Liver (tissue), 9 donors: ENCODE measurements around the gene HNRNPA1. TPM values are rescaled to one million over a fixed set of nuclear protein-coding genes. Genes with fewer than 3 reads are reported as not detected.

Experiments used
- DNase-seq: peaks from one replicate; pipeline ENCODE4 v3.0.0-alpha.2; 2017; ENCODE audit warnings: low spot score
- H3K27ac ChIP-seq, 2 donors: one replicate each; pipeline ENCODE4 v1.7.0; 2013; ENCODE audit warnings: inconsistent platforms in 2 of 2, low read length in 2 of 2, control low read depth in 1 of 2, low read depth in 1 of 2, mild to moderate bottlenecking in 1 of 2
- H3K27me3 ChIP-seq, 4 donors: one replicate each; pipeline versions ENCODE4 v1.6.1 to v1.7.0; 2013; ENCODE audit warnings: low read length in 3 of 4, inconsistent platforms in 1 of 4, mild to moderate bottlenecking in 1 of 4, moderate library complexity in 1 of 4; ENCODE audit not compliant: control insufficient read depth in 4 of 4, insufficient read depth in 4 of 4
- H3K36me3 ChIP-seq, 4 donors: one replicate each; pipeline versions ENCODE4 v1.6.1 to v1.7.0; 2013; ENCODE audit warnings: low read length in 3 of 4, mild to moderate bottlenecking in 3 of 4, low read depth in 1 of 4, moderate library complexity in 1 of 4; ENCODE audit not compliant: control insufficient read depth in 4 of 4, insufficient read depth in 3 of 4
- H3K4me1 ChIP-seq, 4 donors: one replicate each; pipeline versions ENCODE4 v1.6.1 to v1.7.0; 2013; ENCODE audit warnings: low read length in 3 of 4, mild to moderate bottlenecking in 3 of 4, moderate library complexity in 1 of 4; ENCODE audit not compliant: control insufficient read depth in 4 of 4, insufficient read depth in 4 of 4
- H3K4me3 ChIP-seq, 3 donors: one replicate each; pipeline versions ENCODE4 v1.6.1 to v1.7.0; 2013; ENCODE audit warnings: low read length in 3 of 3, control low read depth in 1 of 3, low read depth in 1 of 3, mild to moderate bottlenecking in 1 of 3
- H3K9ac ChIP-seq, 2 donors: one replicate each; pipeline ENCODE4 v1.7.0; 2013; ENCODE audit warnings: low read length in 2 of 2, mild to moderate bottlenecking in 2 of 2, moderate library complexity in 2 of 2, control low read depth in 1 of 2, low read depth in 1 of 2
- H3K9me3 ChIP-seq, 4 donors: one replicate each; pipeline versions ENCODE4 v1.6.1 to v1.7.0; 2013; ENCODE audit warnings: low read length in 3 of 4; ENCODE audit not compliant: control insufficient read depth in 4 of 4
- EGR1 ChIP-seq, 2 donors: IDR thresholded peaks; 2 replicates each; pipeline ENCODE4 v1.6.1; 2016 to 2018; ENCODE audit warnings: antibody characterized with exemption in 2 of 2, low read depth in 2 of 2
- FOXA1 ChIP-seq: IDR thresholded peaks from 2 replicates; pipeline ENCODE4 v1.6.1; 2016; ENCODE audit warnings: antibody characterized with exemption
- FOXA2 ChIP-seq: IDR thresholded peaks from 2 replicates; pipeline ENCODE4 v1.6.1; 2016; ENCODE audit warnings: antibody characterized with exemption
- RAD21 ChIP-seq, 2 donors: IDR thresholded peaks; 2 replicates each; pipeline ENCODE4 v1.6.1; 2016; ENCODE audit warnings: antibody characterized with exemption in 2 of 2, mild to moderate bottlenecking in 2 of 2
- RXRA ChIP-seq, 2 donors: IDR thresholded peaks; 2 replicates each; pipeline ENCODE4 v1.6.1; 2017 to 2018; ENCODE audit warnings: antibody characterized with exemption in 2 of 2, mild to moderate bottlenecking in 1 of 2
- SP1 ChIP-seq: IDR thresholded peaks from 2 replicates; pipeline ENCODE4 v1.6.1; 2018; ENCODE audit warnings: antibody characterized with exemption, mild to moderate bottlenecking
- WGBS: extraction: QIAGEN DNeasy Blood & Tissue Kit; methylation state at CpG from one replicate; pipeline ENCODE4 v1.1.7; 2013; 5-methylcytosine and 5-hydroxymethylcytosine counted together
- polyA plus RNA-seq, 2 donors: library from polyadenylated mRNA; stranded (reverse) in 1 of 2; unstranded in 1 of 2; fragments of 200-250 nt in 1 of 2; fragments of >200 nt in 1 of 2; fragmentation: Nextera tagmentation in 1 of 2; extraction: Ambion mirVana in 1 of 2; gene quantifications; one replicate each; pipeline versions ENCODE4 v1.2.1 to v1.2.3, GENCODE V29; 2013 to 2015
- total RNA-seq, 2 donors: library from RNA; depleted of rRNA; stranded (reverse); fragments of >200 nt; gene quantifications; one replicate each; pipeline ENCODE4 v1.2.3, GENCODE V29; 2014
- TF ChIP-seq, protein P1 (sequence below): fragments of 150-350 bp; IDR thresholded peaks from 2 replicates; pipeline ENCODE4 v1.5.1; 2017; ENCODE audit warnings: improper control_type of control experiment, low read depth, low read length; ENCODE audit not compliant: missing input control
- TF ChIP-seq, protein P2 (sequence below): IDR thresholded peaks from 2 replicates; pipeline ENCODE4 v1.6.1; 2016; ENCODE audit warnings: antibody characterized with exemption
- TF ChIP-seq, protein P3 (sequence below): IDR thresholded peaks from 2 replicates; pipeline ENCODE4 v1.6.1; 2016; ENCODE audit warnings: antibody characterized with exemption, mild to moderate bottlenecking
- TF ChIP-seq, protein P4 (sequence below): IDR thresholded peaks from 2 replicates; pipeline ENCODE4 v1.6.1; 2016; ENCODE audit warnings: antibody characterized with exemption
- donor health status: healthy.
- donor health status: healthy.
- donor health status: healthy.
- donor health status: healthy.
- donor health status: healthy.

Gene HNRNPA1
- total and polyA plus RNA-seq, 4 donors: 81.0 to 274 (median 205) TPM

DNA sequence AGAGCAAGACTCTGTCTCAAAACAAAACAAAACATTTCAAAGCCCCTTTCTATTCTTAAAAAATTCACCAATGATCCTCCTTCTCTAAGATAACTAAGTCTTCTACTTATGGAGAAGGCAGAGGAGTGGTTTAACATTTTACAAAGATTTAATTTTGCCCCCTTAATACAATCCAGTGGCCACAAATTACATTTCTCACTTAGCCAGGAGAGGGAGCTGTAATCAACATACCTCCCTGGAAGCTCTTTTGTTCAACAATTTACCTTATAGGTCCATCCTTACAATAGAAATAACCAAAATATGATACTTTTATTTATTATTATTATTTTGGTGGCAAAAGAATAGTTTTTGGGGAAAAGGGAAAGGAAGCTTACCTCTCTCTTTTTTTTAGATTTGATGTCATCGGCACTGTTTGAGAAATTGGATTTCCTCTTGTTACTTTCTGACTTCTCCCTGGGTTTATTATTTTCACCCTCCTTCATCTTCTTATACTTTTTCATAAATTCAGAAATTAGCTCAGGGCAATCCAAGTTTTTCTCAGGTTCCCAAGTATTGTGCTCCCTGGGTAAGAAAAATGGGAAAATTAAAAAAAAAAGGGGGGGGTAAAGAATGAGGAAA, 28.8 kb upstream of the HNRNPA1 start:
- H3K4me3 ChIP-seq: no peak overlapping the region
- DNase-seq: no peak
- H3K9me3 ChIP-seq: no peaks in the 10 kb centered on the region
- H3K36me3 ChIP-seq: peaks cover 4 to 14% (median 7%) of the 10 kb centered on the region in 4 donors
- H3K4me1 ChIP-seq: no peaks in the 10 kb centered on the region
- H3K27ac ChIP-seq: no peak overlapping the region
- TF ChIP-seq, protein P1, sequence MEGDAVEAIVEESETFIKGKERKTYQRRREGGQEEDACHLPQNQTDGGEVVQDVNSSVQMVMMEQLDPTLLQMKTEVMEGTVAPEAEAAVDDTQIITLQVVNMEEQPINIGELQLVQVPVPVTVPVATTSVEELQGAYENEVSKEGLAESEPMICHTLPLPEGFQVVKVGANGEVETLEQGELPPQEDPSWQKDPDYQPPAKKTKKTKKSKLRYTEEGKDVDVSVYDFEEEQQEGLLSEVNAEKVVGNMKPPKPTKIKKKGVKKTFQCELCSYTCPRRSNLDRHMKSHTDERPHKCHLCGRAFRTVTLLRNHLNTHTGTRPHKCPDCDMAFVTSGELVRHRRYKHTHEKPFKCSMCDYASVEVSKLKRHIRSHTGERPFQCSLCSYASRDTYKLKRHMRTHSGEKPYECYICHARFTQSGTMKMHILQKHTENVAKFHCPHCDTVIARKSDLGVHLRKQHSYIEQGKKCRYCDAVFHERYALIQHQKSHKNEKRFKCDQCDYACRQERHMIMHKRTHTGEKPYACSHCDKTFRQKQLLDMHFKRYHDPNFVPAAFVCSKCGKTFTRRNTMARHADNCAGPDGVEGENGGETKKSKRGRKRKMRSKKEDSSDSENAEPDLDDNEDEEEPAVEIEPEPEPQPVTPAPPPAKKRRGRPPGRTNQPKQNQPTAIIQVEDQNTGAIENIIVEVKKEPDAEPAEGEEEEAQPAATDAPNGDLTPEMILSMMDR: peak; percentile 62
- TF ChIP-seq RXRA (IDR thresholded peaks at IDR 0.05): no peak
- peak; percentile 81 to 83 for TF ChIP-seq RAD21 (IDR thresholded peaks at IDR 0.05)
- TF ChIP-seq EGR1 (IDR thresholded peaks at IDR 0.05; ENCODE audit: low read depth in 2 of 2): no peak
- no peaks in the 10 kb centered on the region for H3K27me3 ChIP-seq
- 95% methylated on average over 1 of the region's 1 CpG for WGBS
- H3K9ac ChIP-seq: no peak overlapping the region

DNA sequence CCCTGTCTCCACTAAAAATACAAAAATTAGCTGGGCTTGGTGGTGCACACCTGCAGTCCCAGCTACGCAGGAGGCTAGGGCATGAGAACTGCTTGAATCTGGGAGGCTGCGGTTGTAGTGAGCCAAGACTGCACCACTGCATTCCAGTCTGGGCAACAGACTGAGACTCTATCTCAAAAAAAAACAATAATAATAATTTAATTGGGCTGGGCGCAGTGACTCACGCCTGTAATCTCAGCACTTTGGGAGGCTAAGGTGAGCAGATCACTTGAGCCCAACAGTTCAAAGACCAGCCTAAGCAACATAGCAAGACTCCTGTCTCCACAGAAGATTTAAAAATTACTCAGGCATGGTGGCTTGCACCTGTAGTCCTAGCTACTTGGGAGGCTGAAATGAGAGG, 27.3 kb upstream of the HNRNPA1 start:
- no peak overlapping the region for H3K4me3 ChIP-seq
- H3K9ac ChIP-seq: no peak overlapping the region
- WGBS: 96% methylated on average over 4 of the region's 4 CpGs
- TF ChIP-seq EGR1 (IDR thresholded peaks at IDR 0.05; ENCODE audit: low read depth in 2 of 2) (no peak), RXRA (IDR thresholded peaks at IDR 0.05) (no peak), RAD21 (IDR thresholded peaks at IDR 0.05) (no peak)
- TF ChIP-seq, protein P2, sequence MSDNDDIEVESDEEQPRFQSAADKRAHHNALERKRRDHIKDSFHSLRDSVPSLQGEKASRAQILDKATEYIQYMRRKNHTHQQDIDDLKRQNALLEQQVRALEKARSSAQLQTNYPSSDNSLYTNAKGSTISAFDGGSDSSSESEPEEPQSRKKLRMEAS: no peak
- no peaks in the 10 kb centered on the region for H3K4me1 ChIP-seq
- DNase-seq: no peak
- no peak overlapping the region for H3K27ac ChIP-seq
- H3K9me3 ChIP-seq: no peaks in the 10 kb centered on the region
- peaks cover 0 to 18% (median 9%) of the 10 kb centered on the region in 4 donors for H3K36me3 ChIP-seq
- H3K27me3 ChIP-seq: no peaks in the 10 kb centered on the region

DNA sequence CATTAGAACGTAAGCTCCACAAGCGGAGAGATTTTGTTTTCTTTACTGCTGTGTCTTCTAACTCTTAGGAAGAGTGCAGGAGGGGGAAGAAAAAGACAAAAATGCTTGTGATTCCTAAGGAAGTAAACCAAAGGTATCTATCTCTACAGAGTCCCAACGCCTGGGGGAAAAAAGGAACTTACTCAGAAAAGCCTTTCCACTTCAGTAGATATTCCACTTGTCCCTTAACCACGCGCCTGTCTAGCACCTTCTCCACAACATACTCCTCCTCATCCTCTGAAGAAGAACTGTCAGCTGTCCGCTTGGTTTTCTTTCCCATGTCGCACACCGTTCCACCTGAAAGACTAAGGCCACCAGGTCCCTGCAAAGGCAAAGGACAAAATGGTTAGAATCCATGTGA, 23.2 kb upstream of the HNRNPA1 start:
- no peak overlapping the region for H3K9ac ChIP-seq
- H3K4me3 ChIP-seq: no peak overlapping the region
- 95% methylated on average over 8 of the region's 8 CpGs for WGBS
- peaks cover 0 to 17% (median 8%) of the 10 kb centered on the region in 4 donors for H3K36me3 ChIP-seq
- no peaks in the 10 kb centered on the region for H3K27me3 ChIP-seq
- no peak overlapping the region for H3K27ac ChIP-seq
- DNase-seq: no peak
- H3K4me1 ChIP-seq: peaks cover 10 to 19% (median 15%) of the 10 kb centered on the region in 4 donors
- no peaks in the 10 kb centered on the region for H3K9me3 ChIP-seq
- TF ChIP-seq, protein P3, sequence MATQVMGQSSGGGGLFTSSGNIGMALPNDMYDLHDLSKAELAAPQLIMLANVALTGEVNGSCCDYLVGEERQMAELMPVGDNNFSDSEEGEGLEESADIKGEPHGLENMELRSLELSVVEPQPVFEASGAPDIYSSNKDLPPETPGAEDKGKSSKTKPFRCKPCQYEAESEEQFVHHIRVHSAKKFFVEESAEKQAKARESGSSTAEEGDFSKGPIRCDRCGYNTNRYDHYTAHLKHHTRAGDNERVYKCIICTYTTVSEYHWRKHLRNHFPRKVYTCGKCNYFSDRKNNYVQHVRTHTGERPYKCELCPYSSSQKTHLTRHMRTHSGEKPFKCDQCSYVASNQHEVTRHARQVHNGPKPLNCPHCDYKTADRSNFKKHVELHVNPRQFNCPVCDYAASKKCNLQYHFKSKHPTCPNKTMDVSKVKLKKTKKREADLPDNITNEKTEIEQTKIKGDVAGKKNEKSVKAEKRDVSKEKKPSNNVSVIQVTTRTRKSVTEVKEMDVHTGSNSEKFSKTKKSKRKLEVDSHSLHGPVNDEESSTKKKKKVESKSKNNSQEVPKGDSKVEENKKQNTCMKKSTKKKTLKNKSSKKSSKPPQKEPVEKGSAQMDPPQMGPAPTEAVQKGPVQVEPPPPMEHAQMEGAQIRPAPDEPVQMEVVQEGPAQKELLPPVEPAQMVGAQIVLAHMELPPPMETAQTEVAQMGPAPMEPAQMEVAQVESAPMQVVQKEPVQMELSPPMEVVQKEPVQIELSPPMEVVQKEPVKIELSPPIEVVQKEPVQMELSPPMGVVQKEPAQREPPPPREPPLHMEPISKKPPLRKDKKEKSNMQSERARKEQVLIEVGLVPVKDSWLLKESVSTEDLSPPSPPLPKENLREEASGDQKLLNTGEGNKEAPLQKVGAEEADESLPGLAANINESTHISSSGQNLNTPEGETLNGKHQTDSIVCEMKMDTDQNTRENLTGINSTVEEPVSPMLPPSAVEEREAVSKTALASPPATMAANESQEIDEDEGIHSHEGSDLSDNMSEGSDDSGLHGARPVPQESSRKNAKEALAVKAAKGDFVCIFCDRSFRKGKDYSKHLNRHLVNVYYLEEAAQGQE: no peak
- TF ChIP-seq FOXA2 (no peak), SP1 (no peak), RXRA (IDR thresholded peaks at IDR 0.05) (no peak), FOXA1 (no peak)
- TF ChIP-seq, protein P1: no peak
- TF ChIP-seq, protein P4, sequence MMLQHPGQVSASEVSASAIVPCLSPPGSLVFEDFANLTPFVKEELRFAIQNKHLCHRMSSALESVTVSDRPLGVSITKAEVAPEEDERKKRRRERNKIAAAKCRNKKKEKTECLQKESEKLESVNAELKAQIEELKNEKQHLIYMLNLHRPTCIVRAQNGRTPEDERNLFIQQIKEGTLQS: no peak
